Measurements from ENCODE around the gene RBP4.

DNA sequence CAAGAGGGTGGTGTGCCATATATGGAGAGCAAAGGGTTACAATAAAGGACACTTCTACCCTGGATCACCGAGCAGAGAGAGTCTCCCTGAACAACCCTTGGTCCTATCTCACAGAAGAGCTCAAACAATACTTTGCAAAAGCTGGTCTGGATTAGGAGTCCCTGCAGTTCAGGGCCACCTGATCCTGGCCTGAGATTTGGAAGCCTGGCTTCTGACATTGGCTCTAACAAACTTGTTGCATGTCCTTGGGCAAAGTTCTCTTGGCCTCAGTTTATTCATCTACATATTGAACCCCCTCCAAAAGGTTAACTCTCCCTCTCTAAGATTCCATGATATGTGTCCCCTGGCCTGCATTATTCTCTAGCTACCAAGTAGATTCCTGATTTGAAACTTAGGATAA, 1.7 kb downstream of the RBP4 start:
- TF ChIP-seq, protein P1, sequence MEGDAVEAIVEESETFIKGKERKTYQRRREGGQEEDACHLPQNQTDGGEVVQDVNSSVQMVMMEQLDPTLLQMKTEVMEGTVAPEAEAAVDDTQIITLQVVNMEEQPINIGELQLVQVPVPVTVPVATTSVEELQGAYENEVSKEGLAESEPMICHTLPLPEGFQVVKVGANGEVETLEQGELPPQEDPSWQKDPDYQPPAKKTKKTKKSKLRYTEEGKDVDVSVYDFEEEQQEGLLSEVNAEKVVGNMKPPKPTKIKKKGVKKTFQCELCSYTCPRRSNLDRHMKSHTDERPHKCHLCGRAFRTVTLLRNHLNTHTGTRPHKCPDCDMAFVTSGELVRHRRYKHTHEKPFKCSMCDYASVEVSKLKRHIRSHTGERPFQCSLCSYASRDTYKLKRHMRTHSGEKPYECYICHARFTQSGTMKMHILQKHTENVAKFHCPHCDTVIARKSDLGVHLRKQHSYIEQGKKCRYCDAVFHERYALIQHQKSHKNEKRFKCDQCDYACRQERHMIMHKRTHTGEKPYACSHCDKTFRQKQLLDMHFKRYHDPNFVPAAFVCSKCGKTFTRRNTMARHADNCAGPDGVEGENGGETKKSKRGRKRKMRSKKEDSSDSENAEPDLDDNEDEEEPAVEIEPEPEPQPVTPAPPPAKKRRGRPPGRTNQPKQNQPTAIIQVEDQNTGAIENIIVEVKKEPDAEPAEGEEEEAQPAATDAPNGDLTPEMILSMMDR (IDR thresholded peaks at IDR 0.05) = no peak
- TF ChIP-seq POLR2A (IDR thresholded peaks at IDR 0.05) = no peak
- TF ChIP-seq POLR2AphosphoS5 (IDR thresholded peaks at IDR 0.05) = no peak
